Fibroblast of skin of left quadriceps (primary cell): Measurements from ENCODE around the gene VAMP8.
"Not testable (repeated sequence)": the region's sequence is repeated elsewhere in the genome, so short reads cannot be mapped to it uniquely, and the experiment has no call there.

ENCODE experiments used
- DNase-seq, 2 experiments: peaks; one replicate each; pipeline ENCODE4 v3.0.0-alpha.2; 2013; ENCODE audit warnings: low read depth in 2 of 2

The VAMP8 gene

DNA sequence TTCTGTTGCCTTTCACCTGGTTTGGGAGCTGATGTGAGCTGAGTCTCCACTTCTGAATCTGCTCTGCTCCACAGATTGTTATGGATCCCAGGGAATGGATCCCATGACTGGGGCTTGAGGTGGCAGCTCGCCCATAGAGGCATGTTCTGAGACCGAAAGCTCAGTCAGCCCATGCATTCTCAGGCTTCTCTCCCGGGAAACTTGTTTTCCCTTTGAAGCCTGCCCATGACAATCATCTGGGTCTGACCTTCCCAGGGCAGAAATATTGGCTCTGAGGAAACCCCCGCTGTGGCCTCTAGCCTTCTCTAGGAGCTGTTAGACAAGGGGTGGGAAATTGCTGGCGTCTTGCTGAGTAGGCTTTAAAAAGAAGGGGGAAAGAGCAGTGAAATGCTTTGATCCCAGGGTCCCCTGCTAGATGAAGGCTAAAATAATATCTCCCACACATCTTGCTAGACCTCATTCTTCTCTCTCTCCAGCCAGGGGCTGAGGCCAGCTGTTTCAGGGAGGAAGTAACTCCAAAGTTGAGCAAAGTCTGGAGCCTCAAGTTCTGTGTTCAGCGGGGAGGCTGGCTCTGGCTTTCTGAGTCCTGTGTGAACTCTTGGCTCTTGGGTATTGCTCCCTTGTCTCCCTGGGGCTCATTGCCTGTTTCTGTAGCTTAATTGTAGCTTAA is 2.0 kb downstream of the VAMP8 start:
- no peak for DNase-seq

DNA sequence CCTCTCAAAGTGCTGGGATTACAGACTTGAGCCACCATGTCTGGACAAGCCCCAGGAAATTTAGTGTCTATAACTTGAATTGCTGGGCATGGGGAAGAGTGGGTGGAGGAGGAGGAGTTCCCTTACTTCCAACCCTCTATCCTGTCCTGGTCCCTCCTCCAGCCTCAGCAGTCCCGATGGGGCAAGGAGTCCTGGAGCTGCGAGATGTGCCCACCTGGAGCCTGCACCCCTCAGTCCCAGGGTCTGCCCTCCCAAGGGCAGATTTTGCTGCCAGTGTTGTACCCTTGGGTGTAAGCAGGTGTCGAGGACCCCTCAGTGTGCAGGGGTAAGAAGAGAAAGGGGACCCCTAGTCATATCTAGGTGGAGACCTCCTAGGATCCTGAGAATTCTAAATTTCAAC is 2.8 kb downstream of the VAMP8 start:
- no peak for DNase-seq

DNA sequence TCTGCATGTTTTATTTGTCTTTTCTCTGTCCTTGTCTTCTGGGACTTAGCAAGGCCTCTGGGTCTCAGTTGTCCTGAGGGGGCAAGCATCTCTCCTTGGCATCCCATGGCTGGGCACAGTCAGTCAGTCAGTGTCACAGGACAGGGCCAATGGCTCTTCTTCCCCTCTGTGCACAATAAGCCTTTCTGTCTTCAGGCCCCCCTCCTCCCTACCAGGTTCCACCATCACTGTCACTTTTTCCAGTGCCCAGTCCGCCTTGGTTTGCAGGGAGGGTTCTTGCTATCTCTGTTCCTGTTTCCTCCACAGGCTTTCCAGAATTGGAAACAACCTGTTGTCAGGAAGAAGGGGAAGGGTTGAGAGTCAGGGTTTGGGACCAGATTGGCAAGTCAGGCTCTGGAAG is 5.1 kb downstream of the VAMP8 start:
- no peak for DNase-seq

DNA sequence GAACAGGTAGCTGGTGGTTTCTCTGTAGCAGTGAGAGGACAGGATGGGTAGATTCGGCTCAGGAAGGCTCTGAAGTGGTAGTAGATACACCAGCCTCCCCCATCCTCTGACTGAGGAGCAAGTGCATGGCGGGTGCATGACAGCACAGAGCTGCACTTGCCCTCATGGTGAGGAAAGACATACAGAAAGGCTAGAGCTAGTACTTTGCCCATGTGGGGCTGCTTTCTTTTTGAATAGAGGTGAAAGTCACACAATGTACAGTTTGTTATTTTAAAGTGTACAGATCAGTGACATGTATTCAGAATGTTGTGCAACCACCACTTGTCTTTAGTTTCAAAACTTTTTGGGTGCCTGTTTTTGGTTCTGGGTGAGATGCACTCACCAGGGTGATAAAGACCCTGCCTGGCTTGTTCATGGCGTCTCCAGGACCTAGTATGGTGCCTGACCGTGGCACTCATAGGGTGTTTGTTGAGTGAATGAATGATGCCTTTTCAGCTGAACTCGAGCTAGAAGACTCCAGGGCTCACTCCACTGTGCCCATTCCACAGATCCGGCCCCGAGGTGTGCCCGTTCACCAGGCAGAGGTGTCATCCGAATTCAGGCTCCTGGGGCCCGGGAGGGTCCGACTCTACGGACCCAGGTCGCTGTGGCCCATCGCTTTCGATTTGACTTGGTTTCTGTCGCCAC is 6.4 kb downstream of the VAMP8 start:
- no peak for DNase-seq

DNA sequence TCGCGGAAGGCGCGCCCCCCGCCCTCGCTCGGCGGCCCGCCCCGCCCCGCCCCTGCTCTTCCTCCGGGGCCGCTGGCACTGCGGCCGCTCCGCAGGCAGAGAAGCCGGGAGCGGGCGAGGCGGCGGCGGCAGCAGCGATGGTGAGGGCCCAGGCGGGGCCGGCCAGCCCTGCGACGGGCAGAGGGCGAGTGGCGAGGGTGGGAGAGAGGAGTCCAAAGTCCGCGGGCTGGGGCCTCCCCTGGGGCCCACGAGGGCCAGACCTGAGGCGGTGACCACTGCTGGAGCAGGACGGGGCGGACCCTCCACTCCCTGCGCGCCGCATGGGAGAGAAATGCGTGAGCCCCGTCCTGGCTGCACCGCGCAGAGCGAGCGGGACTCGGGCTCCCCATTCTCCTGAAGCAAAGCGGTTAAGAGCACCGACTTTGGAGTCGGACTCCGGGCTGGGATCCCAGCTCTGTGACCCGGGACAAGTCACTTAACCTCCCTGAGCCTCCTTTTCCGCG is 7.0 kb downstream of the VAMP8 start, which contains the start of gene VAMP5:
VAMP5 (plus strand) TSS at position 78 of the 503 bp plus-strand sequence; CDS start at position 138, 60 bp downstream.
- DNase-seq: no peak

DNA sequence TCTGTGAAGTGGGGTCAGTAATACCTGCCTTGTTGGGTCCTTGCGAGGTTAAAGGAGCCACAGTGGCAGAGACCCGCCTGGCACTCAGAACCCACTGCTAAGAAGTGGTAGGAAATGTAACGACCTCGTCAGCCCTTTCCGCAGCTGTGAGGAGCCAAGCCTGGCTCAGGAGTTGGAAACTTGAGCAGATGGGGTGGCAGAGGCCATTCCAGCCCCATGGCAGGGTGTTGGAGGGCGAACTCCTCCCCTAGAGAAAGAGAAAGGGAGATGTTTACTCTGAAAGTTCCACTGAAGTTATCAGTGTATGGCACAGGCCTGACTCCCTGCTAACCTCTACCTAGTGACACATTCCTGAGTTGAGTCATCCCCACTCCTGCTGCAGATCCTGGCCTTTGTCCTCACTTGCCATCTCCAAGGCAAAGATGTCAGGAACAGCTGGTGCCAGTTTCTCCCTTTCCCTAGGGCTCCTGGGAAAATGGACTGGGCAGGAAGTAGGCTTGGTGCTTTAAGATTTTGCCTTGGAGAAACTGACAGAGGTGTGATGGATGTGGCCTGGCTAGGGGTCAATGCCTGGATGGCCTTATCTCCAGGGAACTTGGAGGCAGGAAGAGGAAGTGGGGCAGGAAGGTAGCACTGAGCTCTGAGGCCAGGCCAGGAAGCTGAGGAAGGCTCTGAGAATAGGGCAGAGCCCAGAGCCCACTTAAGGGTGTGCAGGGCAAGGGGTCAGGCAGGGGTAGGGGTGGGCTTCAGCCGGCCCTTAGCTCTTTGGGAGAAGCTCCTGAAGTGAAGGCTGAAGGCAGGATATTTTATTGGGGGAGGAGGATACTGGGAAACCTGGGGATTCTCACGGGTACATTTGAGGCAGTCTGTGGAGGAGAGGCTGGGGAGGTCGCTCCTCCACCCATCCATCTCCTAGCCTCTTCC is 7.7 kb downstream of the VAMP8 start:
- no peak for DNase-seq

DNA sequence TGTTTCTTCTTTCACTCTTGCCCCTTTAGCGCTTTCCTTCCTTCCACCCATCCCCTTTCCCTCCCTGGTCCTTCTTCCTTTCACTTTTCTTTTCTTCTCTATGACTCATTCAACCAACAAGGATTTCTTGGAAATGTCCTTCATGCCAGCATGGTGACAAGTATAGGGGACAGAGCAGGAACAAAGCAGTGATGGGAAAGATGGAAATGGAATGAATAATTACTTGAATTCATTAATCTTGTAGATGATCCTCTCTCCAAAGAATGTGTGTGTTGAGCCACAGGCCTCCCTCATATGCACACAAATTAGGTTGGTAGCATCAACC is 8.4 kb downstream of the VAMP8 start:
- DNase-seq: no peak

DNA sequence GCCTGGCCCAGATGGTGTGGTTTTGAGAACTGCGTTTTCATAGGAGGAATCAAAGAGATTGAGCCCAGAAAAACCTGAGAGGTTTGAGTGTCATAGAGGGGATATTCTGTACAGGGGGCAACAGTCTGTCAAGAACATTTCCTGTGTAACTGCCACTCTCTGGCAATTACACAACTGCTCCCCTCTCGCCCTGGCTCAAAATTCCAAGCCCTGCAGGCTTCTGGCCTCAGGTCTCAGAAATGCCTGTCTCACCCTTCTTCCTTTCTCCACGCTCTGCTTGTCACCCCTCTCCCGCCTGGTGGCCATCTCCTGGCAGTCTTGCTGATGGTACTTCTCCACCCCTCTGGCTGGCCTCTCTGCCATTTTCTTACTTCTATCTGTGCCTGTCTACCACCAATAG is 10.8 kb downstream of the VAMP8 start:
- no peak for DNase-seq

DNA sequence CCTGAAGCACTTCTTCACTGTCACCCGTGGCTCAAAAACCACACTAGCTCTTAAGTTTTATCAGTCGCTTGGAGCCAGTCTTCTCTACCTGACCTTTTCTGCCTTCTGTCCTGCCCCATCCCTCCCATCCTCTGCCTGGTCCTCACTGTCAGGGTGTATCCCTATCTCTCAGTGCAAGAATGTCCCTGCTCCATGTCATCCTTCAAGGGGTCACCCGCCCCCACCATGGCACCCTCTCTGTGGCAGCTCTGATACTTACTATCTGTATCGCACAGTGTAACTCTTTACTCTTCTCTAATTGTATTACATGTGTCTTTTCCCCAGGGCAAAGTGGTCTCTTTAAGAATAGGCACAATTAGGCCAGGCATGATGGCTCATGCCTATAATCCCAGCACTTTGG is 11.3 kb downstream of the VAMP8 start:
- no peak for DNase-seq

DNA sequence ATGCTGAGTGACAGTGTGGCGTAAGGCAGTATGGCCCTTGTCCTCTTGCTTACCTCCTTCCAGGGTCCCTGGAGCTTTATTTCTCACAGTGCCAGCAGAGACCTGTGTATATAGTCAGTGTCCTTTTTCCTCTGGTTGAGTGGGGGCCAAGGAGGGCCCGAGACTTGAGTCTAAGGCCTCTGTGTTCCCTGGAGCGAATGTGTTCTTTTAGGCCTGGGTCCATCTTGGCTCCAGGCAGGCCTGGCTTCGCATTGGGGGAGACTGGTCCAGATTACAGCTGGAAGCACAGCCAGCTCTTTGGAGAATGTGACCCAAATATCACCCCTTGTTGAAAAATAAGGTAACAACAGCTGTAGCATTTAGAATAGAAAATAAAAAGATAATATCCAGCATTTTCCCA is 11.8 kb downstream of the VAMP8 start:
- DNase-seq: no peak

DNA sequence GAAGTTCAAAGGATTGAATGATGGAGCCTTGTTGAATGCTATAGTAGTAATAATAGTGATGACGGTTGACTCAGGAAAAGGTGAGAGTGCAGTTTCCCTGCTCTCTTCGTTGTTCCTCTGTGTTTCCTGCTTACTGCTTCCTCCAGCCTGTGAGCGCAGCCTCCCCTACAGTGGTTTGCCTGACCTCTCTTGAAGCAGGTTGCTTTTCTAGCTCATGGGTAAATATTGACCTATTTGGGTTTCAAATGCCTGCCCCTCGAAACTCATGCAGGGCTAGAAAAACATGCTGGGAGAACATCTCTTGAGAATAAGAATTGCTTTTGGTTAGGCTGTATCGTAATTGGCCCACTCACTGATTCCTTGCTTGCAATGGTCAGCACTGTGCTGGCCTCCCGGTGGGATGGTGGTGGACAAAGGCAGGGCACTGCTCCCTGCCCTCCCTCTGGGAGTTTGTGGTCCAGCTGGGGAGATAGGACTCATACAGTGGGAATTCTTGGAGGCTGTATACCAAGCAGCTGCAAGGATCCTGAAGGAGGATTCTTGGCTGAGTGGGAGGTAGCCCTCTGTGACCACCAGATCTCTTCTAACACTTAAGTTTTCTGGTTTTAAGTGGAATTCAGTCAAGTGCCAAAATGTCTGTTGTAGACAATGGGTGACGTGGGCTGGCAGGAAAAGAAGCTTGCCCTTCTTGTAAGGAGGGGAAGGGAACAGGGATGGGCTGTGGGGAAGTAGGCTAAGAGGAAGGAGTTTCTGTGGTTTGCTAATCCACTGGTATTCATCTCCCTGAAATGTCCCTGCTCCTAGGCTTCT is 12.8 kb downstream of the VAMP8 start:
- DNase-seq: peak; percentile 45 to 47

DNA sequence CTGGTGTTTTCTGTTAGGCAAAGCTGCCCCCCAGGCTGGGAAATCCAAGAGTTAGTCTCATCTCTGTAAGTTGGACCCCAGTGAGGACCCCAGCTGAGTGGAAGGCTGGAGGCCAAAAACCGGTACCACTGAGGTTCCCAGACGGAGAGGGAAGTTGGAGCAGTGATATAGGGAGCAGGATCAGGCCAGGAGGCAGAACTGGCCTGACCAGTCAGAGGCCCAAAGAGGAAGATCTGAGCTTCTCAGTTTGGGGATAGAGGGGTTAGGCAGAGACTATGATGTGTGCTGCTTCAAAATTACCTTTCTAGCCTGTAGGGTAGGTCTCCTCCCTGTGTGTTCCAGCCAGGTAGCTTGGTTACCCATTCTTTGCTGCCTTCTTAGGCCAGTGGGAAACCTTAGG is 13.6 kb downstream of the VAMP8 start:
- DNase-seq: no peak

DNA sequence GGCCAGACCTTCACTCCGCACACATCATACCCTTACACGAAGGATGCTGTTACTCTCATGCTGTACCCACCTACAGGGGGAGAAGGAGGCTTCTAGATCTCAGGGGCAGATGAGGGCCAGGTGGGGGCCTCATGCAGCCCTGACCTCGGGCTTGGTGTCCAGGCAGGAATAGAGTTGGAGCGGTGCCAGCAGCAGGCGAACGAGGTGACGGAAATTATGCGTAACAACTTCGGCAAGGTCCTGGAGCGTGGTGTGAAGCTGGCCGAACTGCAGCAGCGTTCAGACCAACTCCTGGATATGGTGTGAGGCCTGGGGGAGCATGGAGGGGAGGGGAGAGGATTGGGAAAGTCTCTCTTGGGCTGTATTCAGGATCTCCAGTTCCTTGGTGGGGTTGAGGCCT is 14.2 kb downstream of the VAMP8 start:
- no peak for DNase-seq

DNA sequence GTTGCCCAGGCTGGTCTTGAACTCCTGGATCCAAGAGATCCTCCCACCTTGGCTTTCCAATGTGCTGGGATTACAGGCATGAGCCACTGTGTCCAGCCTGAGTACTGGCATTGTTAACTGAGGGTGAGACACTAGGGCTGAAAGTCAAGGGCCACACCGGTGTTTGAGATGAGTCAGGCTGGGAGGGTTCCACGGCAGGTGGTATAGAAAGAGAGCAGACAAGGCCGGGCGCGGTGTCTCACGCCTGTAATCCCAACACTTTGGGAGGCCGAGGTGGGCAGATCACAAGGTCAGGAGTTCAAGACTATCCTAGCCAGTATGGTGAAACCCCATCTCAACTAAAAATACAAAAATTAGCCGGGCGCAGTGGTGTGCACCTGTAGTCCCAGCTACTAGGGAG is 14.9 kb downstream of the VAMP8 start:
- DNase-seq: not testable (repeated sequence)

DNA sequence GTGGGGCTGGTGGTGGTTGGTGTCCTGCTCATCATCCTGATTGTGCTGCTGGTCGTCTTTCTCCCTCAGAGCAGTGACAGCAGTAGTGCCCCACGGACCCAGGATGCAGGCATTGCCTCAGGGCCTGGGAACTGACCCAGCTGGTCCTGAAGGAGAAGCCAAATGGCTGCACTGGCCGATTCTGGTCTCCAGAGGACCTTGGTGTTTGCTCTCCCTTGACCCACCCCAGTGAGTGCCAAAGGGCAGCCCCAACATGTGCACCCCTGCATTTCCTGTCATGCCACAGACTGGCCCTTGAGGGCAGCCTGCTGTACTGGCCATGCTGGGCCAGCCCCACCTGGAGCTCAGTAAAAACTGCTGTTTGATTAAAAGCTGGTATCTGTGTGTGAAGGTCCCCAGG is 15.6 kb downstream of the VAMP8 start:
- no peak for DNase-seq

DNA sequence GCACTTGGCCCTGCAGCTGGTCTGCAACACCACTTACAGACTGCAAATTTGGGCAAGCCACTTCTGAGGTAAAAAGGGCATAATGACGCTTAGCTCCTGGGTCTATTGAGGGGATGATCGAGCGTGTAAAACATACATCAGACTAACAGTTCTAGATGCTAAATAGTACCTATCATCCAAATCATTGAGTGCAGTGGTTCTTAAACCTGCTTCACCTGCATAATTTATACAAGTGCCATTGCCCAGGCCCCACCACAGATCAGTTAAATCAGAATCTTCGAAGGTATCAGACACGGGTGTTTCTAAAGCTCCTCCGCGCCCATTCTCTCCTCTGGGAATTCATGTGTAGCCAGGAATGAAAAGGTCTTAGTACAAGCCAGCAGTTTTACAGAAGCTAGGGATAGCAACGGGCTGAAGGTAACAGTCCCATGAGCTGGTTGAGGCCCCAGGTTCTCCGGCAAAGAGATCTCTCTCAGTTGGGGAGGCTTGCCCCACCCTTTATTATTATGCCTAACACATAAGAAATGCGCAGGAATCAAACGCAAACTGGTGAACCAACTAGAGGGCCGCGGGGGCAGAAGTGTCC is 17.4 kb downstream of the VAMP8 start:
- no peak for DNase-seq

DNA sequence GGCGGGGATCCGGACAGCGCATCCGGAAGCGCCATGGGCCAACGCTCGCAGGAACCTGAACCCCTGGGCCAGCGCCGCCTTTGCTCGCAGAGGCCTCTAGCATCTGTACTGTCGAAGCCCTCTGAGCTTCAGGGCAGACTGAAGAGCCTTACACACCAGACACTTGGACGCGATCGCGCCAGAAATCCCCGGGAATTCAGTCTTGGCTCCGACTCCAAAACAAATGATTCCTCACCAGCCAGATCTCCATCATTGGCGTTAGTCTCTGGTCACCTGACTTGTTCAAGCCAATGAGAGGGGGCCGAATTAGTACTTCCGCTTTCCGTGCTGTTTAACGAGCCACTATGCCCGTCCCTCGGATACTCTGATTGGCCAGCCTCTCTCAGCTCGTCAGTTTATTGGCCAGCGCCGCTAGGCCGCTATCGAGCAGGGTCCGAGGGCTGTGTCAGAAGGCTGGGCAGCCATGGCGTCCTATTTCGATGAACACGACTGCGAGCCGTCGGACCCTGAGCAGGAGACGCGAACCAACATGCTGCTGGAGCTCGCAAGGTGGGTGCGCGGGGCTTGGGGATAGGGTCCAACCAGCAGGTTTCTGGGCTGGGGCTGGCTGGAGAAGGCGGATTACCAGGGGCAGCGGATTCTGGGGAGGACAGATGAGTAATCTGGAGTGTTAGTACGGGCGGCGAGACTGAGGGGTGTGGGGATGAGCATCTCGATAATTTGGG is 18.1 kb downstream of the VAMP8 start, which contains the start of gene RNF181:
RNF181 (plus strand) TSS at position 445 of the 725 bp plus-strand sequence; CDS start at position 464, 19 bp downstream.
- peak; percentile 97 for DNase-seq

DNA sequence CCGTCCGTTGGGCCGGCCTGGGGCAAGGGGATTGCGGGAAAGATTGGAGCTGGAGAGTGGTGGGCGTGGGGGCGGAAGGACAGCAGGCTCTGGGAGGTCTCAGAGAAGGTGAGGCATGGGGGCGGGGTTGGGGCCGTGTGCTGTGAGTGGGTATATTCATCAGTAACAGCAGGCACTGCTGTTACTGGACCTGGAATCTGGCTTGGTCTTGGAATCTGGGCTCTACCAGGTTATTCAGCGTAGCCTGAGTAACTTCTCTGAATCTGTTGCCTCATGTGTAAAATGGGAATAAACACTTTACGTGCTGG is 18.6 kb downstream of the VAMP8 start:
- DNase-seq: no peak

DNA sequence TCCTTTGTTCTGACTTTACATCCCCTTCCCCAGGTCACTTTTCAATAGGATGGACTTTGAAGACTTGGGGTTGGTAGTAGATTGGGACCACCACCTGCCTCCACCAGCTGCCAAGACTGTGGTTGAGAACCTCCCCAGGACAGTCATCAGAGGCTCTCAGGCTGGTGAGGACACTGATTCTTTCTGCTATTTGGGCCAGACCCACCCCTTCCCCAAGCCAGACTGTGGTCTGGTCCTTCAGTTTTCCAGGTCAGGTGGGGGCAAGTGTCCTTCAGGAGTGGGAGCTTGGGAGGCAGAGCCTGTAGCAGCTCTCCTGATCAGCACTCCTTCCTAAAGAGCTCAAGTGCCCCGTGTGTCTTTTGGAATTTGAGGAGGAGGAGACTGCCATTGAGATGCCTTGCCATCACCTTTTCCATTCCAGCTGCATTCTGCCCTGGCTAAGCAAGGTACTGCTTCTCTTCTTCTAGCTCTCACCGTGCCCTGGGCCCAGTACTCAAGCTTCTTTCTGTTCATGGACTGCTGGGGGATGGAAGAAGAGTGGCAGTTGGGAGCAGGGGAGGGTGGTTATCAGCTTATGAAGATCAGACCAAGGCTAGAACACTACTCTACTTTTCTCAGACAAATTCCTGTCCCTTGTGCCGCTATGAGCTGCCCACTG is 19.2 kb downstream of the VAMP8 start:
- DNase-seq: no peak

DNA sequence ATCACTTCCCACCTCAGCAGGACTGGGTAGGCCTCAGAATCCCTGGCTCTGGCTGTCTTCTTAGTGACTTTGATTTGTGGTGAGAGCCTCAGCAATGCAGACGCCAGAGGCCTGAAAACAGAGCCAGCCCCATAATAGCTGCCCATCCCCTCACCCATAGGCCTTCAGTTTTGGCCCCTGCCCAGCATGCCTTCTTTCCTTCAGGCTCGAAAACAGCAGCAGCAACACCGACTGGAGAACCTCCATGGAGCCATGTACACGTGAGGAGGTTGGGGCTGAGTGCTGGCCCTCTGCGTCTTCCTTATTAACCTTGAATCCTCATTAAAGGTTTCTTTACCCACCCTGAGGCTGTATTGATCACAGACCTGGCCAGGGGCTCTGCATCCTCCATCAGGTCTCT is 19.9 kb downstream of the VAMP8 start:
- no peak for DNase-seq
